ENCODE measurements around the gene GEMIN7.

The GEMIN7 gene, protein sequence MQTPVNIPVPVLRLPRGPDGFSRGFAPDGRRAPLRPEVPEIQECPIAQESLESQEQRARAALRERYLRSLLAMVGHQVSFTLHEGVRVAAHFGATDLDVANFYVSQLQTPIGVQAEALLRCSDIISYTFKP

DNA sequence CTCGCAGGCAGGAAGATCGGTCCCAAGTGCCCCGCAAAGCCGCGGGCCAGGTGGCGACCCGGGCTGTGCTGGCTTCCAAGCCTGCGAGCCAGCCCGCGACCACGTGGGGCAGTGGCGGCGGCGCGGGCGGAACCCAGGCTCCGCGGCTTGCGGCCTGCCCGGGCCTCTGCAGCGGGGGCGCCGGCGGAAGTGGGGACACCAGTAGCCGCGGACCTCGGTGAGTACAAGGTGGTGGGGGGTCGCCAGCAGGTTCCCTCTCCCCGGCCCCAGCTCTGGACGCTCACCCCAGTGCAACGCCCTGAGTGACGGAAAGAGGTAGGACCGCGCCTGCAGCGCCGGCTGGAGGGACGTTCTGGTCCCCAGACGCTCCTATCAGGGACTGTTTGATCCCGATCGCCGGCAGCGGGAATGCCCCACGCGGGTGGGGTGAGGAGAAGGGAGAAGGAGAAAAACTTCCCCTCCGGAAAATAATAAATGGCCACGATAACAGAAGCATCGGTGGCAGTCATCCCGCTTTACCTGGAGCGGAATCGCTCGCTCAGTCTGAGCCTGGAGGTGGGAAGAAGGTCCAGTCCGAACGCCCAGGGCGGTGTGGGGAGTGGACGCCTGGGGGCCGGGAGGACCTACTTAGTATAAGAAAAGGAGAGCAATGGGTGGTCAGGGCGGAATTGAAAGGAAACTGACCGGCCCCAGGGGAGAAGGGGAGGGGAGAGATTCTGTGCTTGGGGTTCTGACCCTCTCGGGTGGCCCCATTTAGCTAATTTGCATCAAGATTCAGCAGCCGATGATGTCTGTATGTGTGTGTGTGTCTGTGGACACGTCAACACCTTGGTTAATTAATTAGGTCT is at the start of gene GEMIN7:
Gene GEMIN7 (plus strand): TSS at position 198 of the 848 bp plus-strand sequence. CDS start 10,855 bp downstream, outside the sequence.
- DNase-seq (ENCODE audit: low read depth), result peak; percentile 58

DNA sequence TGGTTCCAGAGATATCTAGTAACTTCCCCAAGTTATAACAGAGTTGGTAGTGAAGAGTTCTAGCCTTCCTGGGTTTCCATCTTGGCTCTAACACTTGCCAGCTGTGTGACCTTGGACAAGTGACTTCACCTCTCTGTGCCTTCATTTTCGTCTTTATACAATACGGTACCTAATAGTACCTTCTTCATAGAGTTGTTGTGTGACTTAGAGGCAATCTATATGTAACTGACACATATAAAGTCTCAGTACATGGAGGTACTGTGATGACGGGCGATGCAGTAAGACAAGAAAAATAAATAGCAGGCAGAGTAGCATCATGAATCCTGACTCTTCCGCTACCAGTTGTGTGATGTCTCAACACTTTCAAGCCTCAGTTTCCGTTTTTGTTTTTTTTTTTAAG is 48.2 kb upstream of the GEMIN7 start:
- no peak for DNase-seq (ENCODE audit: low read depth)

DNA sequence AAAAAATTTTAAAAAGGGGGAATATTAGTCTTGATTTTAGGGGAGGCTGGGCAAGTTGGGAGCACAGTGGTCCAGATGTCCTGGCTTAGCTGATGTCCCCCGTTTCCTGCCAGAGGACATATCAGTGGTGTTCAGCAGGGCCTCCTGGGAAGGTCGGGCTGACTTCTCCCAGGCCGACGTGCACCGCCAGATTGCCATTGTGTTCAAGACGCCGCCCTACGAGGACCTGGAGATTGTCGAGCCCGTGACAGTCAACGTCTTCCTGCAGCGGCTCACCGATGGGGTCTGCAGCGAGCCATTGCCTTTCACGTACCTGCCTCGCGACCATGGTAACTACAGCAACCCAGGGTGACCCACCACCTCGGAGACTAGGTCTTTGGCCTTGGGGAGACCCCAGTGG is 46.6 kb upstream of the GEMIN7 start:
- DNase-seq (ENCODE audit: low read depth), result no peak

DNA sequence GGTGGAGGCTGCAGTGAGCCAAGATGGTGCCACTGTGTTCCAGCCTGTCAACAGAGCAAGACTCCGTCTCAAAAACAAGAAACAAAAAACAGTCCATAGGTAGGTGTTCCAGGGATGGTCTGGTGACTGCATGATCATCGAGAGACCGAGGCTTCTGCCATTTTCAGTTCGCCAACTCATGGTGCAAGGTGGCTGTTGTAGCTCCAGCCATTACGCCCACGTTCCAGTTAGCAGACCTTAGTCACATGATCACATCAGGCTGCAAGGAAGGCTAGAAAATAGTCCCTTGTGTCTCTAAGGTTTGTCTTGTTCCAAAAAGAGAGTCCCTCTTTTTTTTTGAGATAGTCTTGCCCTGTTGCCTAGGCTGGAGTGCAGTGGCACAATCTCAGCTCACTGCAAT is 43.3 kb upstream of the GEMIN7 start:
- no peak for DNase-seq (ENCODE audit: low read depth)

DNA sequence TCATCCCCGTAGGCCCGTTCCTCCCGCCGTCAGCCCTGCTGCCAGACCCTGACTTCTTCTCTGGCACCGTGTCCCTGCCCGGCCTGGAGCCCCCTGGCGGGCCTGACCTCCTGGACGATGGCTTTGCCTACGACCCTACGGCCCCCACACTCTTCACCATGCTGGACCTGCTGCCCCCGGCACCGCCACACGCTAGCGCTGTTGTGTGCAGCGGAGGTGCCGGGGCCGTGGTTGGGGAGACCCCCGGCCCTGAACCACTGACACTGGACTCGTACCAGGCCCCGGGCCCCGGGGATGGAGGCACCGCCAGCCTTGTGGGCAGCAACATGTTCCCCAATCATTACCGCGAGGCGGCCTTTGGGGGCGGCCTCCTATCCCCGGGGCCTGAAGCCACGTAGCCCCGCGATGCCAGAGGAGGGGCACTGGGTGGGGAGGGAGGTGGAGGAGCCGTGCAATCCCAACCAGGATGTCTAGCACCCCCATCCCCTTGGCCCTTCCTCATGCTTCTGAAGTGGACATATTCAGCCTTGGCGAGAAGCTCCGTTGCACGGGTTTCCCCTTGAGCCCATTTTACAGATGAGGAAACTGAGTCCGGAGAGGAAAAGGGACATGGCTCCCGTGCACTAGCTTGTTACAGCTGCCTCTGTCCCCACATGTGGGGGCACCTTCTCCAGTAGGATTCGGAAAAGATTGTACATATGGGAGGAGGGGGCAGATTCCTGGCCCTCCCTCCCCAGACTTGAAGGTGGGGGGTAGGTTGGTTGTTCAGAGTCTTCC is 41.5 kb upstream of the GEMIN7 start:
- no peak for DNase-seq (ENCODE audit: low read depth)

DNA sequence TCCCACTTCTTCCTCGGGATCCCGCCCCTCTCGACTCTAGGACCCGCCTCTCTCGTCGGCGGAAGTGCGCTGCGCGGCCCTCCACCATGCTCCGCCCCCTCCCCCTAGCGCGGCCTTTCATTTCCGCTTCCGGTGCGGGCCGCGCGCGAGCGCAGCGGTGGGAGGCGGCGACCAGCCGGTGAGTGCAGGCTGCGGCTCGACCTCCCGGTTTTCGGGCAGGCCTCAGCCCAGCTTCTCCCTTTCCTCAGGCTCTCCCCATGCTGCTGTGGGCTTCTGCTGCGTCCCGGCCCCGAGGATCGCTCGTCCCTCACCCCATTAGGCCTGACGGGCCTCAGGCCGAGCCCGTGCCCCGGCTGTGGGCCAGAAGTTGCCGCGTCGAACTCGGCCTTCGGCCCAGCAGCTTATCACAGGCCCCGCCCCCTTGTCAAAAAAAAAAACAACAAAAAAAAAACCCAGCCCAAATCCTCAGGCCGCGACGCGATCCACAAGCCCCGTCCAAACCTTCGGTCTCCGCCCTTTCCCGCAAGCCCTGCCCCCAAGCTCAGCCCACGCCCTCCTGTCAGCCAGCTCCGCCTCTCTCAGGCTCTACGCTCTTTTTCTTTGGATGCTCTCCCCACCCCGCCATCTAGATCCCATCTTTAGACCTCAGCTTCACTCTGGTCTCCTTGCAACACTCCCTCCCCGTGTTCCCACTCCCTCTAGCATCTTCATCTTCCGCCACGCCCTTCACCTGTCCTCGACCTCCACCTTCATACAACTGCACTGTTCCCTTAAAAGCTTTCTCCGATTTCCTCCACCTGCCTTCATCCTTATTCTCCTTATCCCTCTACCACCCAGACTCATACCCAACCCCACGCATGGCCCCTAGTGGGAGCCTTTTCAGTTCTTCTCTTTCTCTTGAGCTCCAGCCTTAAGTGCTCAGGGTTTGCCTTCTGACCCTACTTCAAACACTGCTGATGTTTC is 39.8 kb upstream of the GEMIN7 start, which contains the start of gene CLASRP:
Gene CLASRP (plus strand): TSS at position 115 of the 963 bp plus-strand sequence. CDS start 1,168 bp downstream, outside the sequence.
- DNase-seq (ENCODE audit: low read depth), result peak; percentile 86

DNA sequence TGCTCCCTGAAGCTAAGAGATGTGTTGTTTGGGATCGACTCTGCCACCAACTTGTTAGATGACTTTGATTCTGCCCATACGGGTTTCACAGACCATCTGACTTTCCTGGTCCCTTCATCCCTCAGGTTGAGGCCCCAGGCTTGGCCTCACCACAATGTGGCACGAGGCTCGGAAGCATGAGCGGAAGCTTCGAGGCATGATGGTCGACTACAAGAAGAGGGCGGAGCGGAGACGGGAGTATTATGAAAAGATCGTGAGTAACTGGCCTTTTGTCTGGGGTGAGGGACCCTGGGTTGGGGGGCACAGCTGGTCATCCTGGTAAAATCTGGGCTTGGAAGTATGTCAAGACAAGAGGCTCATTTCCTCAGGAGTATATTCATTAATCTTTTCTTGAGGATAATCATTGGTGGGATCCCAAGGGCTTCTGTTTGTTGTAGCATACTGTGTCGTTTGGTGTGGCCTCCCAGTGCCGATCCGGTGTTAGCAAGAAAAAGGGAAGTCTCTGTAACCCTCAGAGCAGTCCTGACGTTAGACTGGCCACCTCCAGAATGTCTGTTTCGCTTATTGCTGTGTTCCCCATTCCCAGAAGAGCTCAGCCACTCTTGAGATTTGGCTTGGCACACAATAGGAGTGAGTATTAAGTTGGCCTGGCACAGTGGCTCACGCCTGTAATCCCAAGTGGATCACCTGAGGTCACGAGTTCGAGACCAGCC is 38.8 kb upstream of the GEMIN7 start:
- no peak for DNase-seq (ENCODE audit: low read depth)

DNA sequence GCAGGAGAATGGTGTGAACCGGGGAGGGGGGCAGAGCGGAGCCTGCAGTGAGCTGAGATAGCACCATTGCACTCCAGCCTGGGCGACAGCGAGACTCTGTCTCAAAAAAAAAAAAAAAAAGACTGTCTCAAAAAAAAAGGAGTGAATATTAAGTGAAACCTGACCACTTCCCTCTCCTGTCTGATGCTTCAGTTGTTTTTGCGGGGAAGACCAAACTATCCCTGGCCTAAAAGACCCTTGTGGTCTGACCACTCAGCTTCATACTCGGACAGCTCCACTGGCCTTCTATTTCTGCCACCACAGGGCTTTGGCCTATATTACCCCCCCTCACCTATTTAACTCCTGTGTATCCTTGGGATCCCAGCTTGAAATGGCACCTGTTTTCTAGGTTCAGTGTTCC is 37.9 kb upstream of the GEMIN7 start:
- no peak for DNase-seq (ENCODE audit: low read depth)

DNA sequence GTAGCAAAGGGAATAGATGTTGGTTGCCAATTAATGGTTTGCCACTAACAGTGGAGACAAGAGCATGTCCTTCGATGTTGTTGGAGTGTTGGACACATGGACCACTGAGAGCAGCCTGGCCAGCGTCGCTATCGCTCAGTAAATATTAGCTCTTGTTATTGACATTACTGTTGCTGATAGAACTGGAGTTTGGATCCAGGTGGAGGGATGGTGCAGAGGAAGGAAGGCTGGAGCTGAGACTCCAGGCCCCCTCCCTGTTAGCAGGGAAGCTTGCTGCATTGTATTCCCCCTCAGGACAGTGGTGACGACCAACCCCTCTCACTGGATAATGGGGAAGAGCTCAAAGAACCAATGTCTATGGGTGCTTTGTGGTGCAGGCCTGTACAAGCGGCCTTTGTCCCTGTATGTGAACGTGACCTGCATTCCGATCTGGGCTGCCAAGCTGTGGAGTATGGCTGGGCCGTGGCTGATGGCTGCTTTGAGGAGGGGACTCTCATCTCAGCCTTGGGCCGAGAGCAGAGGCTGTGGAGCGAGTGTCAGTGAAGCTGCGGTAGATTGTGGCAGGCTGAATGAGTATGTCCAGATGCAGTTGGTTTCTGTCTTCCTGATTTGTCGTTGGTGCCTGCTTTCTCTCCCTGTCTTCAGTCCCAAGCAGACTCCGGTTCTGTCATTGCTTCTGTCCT is 33.2 kb upstream of the GEMIN7 start:
- no peak for DNase-seq (ENCODE audit: low read depth)

DNA sequence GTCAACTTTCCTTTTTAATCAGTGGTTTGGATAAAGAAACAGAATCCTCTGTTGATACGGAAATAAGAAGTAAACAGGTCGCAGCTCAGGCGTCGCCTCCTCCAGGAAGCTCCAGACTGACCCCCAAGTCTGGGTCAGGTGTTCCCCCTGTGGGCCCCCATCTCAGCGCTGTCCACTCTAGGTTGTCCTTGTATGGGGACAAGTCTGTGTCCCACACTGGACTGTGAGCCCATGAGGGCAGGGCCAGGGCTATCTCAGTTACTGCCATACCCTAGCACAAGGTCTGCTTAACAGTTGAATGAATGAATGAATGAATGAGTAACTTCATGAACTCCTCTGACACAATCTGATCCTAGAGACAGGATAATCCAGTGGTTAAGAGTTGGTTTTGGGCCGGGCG is 32.7 kb upstream of the GEMIN7 start:
- DNase-seq (ENCODE audit: low read depth), result no peak

DNA sequence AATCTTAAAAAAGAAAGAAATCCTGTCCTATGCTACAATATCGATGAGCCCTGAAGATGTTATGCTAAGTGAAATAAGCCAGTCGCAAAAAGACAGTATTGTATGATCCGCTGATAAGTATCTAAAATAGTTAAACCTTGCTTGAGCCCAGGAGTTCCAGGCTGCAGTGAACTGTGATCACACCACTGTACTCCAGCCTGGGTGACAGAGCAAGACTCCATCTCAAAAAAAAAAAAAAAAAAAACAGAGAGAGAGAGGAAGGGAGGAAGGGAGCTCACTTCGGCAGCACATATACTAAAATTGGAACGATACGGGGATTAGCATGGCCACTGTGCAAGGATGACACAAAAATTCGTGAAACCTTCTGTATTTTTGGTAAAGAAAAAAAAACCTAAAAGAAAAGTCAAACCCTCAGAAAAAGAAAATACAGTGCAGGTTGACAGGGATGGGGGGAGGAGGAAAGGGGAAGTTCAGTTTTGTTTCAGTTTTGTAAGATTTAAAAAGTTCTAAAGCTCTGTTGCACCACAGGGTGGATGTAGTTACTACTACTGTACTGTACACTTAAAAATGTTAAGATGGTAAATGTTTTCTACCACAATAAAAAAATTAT is 31.8 kb upstream of the GEMIN7 start:
- no peak for DNase-seq (ENCODE audit: low read depth)

DNA sequence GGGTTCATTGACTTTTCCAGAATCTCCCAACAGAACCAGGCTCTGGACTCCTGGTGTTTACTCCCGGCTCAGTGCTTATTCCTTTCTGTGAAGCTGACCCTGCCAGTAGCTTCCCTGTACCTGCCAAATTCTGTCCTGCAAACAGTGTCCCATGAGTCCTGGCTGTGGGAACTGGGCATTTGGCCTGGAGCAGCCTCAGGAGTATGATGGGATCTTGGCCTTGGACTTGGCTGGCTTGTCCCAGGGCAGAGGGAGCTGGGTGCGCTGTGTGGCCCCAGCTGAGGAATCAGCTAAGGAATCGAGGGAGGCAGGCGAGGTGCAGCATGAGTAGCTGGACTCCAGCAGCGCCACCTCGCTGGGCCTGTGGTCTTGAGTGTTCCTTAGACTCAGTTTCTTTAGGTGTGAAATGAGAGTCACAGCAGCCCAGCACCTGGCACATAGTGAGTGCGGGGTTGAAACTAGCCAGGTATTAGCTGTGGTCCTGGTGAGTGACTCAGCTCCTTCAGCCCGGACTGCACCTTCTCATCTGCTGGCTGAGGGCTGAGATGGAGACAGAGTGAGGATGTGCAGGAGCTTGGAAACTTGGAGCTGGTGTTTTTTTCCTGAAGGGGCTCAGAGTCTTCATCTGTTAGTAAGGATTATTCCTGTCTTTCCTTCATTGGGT is 29.9 kb upstream of the GEMIN7 start:
- DNase-seq (ENCODE audit: low read depth), result peak; percentile 14

DNA sequence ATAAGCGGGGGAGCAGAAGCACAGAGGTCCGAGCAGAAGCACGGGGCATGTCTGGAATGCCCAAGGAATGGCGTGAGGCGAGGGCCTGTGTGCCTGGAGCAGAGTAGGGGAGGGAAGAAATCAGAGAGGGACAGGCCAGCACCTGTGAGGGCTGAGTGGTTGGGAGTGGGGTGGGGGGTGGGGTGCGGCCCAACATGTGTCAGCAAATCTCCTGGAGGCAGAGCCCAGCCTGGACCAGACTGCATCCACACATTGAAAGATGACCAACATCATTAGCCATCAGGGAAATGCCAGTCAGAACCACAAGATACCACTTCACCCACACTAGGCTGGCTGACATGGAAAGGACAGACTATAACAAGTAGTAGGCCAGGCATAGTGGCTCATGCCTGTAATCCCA is 29.0 kb upstream of the GEMIN7 start:
- no peak for DNase-seq (ENCODE audit: low read depth)

DNA sequence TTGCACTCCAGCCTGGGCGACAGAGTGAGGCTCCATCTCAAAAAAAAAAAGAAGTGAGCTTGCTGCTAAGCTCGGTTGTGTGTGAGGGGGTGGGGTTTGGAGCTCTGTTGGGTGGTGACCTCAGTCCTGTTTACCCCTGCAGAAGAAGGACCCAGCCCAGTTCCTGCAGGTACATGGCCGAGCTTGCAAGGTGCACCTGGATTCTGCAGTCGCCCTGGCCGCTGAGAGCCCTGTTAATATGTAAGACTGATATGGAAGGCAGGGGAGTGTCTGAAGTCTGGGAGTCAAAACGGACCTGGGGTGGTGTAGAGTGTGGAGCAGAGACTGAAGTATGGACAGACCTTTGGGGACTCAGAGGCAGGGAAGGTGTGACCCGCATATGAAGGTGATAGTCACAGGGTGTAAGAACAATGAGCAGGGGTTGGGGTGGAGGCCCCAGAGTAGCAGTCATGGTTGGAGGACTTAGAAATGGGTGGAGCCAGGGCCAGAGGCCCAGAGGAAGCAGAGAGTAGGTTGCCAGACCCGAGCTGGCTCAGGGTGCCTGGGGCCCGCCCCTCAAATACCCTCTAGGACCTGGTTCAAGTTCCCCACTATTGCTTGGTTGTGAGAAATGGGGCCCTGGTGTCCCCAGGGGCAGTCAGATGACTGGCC is 27.0 kb upstream of the GEMIN7 start:
- DNase-seq (ENCODE audit: low read depth), result no peak

DNA sequence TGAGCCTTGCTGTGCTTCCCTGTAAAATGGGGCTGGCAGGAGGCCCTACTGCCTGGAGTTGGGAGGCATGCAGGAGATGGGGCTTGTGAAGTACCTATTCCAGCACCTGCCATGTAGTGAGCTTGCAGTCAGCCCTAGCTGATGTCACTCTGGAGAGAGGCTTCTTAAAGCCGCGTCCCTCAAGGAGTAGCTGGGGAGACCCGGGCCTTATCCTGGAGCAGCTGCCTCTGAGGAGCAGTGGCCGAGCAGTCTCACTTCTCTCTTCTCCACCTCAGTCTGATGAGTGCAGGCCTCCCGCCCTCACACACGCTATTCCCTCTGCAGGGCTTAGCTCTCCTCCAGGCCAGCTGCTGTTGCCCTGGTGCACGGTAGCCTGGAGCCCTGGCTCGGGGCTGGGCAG is 22.2 kb upstream of the GEMIN7 start:
- no peak for DNase-seq (ENCODE audit: low read depth)

DNA sequence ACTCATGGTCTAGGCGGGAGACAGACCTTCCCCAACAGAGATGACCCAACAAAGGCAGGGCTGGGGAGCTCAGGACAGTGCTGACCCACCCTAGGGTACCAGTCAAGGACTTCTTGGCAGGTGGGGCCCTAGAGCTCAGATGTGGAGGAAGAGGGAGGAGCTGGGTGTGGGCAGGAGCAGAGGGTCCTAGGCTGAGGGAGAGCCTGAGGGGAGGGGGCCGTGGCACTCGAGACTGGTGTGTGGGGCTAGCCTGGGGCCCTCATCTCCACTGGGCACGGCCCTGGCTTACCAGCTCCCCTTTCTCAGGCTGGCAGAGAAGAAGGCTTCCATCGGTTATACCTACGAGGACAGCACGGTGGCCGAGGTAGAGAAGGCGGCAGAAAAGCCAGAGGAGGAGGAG is 21.6 kb upstream of the GEMIN7 start:
- no peak for DNase-seq (ENCODE audit: low read depth)

DNA sequence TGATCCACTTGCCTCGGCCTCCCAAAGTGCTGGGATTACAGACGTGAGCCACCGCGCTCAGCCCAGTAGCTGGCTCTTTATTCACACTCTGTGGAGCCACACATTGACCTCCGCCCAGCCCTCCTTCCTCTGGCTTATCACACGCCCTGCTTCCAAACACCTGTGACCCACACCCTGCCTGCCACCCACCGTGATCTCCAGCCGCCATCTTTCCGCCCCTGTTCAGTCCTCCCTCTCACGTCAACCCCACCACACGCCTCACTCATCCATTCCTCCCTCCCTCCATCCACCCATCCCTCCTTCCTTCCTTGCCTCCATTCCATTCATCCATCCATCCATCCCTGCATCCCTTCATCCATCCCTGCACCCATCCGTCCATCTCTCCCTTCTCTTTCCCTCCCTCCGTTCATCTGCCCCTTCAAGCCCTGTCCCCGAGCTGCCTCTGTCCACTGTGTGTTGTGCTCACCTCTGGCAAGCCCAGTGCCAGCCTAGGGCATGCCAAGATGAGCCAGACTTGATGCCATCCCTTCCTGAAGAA is 20.4 kb upstream of the GEMIN7 start:
- no peak for DNase-seq (ENCODE audit: low read depth)

DNA sequence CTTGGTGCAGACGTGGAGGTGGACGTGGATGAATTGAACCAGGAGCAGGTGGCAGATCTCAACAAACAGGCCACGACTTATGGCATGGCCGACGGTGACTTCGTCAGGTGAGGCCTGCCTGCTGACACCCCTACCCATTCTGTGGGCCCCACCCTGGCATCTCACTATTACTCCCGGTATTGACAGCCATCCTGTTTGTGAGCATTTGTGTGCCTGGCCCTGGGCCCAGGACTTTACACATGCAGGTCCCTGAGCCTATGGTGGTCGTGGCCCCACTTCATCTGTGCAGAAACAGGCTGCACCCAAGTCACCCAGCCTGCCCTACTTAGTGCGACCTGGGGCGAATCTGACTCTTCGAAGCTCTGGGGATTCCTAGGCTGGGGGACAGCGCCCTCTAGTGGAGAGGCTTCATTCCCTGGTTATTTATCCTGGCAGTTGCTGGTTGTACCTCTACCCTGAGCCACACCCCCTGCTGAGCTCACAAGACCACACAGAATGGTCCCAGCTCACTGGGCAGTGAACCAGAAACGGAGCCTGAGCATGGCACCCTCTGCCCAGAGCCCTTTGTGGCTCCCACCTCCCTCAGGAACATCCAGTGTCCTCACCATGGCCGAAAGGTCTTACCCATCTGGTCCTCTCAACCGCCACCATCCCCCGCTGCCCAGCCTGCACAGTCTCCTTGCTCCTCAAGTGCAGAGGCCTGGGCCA is 19.6 kb upstream of the GEMIN7 start:
- peak; percentile 77 for DNase-seq (ENCODE audit: low read depth)

Data from amniotic epithelial cell (primary cell).